GM19025 (cell line): Measurements from ENCODE around the gene VPREB1.
"Not testable (repeated sequence)": the region's sequence is repeated elsewhere in the genome, so short reads cannot be mapped to it uniquely, and the experiment has no call there.

ENCODE experiments used
- ATAC-seq: cut with Tn5 transposase; IDR thresholded peaks from one replicate; pipeline ENCODE4 v1.9.1; 2021; ENCODE audit warnings: mild to moderate bottlenecking, low read depth, moderate library complexity; ENCODE audit not compliant: unreplicated experiment

VPREB1 gene

DNA sequence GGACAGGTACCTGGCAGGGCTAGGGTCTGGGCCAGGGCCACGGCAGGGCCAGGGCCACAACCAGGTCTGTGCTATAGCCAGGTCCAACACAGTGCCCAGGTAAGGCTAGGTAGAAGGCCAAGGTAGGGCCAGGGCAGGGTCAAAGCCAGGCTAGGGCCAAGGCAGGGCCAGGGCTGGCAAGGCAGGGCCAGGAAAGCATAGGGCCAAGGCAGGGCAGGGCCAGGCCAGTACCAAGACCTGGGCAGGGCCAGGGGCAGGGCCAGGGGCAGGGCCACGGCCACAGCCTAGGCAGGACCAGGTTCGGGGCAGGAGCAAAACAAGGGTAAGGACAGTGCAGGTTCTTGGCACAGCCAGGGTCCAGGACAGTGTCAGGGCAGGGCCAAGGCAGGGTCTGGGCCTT is 48.1 kb downstream of the VPREB1 start:
- not testable (repeated sequence) for ATAC-seq

DNA sequence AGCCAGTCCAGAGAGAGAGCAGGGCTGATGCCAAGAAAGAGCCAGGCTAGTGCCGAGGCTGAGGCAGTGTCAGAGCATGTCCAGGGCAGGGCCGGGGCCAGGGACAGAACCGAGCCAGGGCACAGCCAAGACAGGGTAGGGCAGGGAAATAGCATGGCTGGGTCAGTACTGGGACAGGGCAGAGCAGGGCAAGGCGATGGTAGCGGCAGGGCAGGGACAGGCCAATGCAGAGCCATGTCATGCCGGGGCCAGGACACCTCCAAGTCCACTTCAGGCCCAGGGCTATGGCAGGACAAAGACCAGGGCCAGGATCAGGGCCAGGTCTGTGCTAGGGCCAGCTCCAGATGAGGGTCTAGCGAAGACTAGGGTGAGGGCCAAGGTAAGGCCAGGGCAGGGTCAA is 48.9 kb downstream of the VPREB1 start:
- not testable (repeated sequence) for ATAC-seq

- ATAC-seq = not testable (repeated sequence)
Measured at GRCh38 chr22:22294641-22295040, 50.1 kb downstream of the VPREB1 start.
